ENCODE data around the gene LIN7B.
A peak's percentile ranks its signal among the peaks of the same experiment; 100 is the strongest.

LIN7B gene

DNA sequence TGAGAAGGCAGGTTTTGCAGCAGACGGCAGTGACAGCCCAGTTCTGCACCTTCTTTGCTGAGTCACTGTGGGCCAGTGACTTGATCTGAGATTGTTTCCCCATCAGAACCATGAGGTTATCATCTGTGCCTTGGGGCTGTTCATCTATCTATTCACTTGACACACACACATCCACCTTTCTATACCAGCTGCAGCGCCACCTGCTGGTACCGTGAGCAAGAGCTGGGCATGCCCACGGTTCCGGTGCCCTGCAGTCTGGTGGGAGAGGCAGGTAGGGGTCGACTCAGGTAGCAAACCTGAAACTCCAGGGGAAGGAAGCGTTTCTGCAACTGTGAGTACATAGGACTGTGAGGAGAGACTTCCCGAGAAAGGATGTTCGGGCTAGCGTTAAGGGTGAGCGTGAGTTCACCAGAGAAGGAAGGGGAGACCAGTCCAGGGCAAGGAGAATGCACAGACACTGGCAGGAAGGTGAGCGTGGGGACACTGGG, 7.5 kb upstream of the LIN7B start:
- DNase-seq (ENCODE audit: low spot score): peak; percentile 57
- in situ Hi-C loops (cut with MboI; ENCODE audit: low sequenced_read_pairs, unreplicated experiment): no loop called here
- TF ChIP-seq, protein P1, sequence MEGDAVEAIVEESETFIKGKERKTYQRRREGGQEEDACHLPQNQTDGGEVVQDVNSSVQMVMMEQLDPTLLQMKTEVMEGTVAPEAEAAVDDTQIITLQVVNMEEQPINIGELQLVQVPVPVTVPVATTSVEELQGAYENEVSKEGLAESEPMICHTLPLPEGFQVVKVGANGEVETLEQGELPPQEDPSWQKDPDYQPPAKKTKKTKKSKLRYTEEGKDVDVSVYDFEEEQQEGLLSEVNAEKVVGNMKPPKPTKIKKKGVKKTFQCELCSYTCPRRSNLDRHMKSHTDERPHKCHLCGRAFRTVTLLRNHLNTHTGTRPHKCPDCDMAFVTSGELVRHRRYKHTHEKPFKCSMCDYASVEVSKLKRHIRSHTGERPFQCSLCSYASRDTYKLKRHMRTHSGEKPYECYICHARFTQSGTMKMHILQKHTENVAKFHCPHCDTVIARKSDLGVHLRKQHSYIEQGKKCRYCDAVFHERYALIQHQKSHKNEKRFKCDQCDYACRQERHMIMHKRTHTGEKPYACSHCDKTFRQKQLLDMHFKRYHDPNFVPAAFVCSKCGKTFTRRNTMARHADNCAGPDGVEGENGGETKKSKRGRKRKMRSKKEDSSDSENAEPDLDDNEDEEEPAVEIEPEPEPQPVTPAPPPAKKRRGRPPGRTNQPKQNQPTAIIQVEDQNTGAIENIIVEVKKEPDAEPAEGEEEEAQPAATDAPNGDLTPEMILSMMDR (IDR thresholded peaks at IDR 0.05; ENCODE audit: borderline replicate concordance, control extremely low read depth, extremely low read depth, insufficient read depth, missing control alignments): peak; percentile 86

DNA sequence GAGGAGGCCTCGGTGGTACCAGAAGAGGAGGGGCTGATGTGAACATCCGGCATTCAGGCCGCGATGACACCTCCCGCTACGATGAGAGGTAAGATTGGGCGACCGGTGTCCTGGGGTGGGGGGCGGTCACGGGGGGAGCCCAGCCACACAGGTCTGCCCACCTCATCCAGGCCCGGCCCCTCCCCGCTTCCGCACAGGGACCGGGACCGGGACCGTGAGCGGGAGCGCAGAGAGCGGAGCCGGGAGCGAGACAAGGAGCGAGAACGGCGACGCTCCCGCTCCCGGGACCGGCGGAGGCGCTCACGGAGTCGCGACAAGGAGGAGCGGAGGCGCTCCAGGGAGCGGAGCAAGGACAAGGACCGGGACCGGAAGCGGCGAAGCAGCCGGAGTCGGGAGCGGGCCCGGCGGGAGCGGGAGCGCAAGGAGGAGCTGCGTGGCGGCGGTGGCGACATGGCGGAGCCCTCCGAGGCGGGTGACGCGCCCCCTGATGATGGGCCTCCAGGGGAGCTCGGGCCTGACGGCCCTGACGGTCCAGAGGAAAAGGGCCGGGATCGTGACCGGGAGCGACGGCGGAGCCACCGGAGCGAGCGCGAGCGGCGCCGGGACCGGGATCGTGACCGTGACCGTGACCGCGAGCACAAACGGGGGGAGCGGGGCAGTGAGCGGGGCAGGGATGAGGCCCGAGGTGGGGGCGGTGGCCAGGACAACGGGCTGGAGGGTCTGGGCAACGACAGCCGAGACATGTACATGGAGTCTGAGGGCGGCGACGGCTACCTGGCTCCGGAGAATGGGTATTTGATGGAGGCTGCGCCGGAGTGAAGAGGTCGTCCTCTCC, 6.3 kb upstream of the LIN7B start:
- DNase-seq (ENCODE audit: low spot score): no peak
- in situ Hi-C loops (cut with MboI; ENCODE audit: low sequenced_read_pairs, unreplicated experiment): no loop called here

GRCh38 chr19:49109051-49109450, 5.1 kb upstream of the LIN7B start:
- TF ChIP-seq, protein P1 (IDR thresholded peaks at IDR 0.05; ENCODE audit: borderline replicate concordance, control extremely low read depth, extremely low read depth, insufficient read depth, missing control alignments): no peak
- in situ Hi-C loops (cut with MboI; ENCODE audit: low sequenced_read_pairs, unreplicated experiment): no loop called here

More for the DNA sequence above, 6.3 kb upstream of the LIN7B start:
- TF ChIP-seq, protein P1 (IDR thresholded peaks at IDR 0.05; ENCODE audit: borderline replicate concordance, control extremely low read depth, extremely low read depth, insufficient read depth, missing control alignments): no peak

DNA sequence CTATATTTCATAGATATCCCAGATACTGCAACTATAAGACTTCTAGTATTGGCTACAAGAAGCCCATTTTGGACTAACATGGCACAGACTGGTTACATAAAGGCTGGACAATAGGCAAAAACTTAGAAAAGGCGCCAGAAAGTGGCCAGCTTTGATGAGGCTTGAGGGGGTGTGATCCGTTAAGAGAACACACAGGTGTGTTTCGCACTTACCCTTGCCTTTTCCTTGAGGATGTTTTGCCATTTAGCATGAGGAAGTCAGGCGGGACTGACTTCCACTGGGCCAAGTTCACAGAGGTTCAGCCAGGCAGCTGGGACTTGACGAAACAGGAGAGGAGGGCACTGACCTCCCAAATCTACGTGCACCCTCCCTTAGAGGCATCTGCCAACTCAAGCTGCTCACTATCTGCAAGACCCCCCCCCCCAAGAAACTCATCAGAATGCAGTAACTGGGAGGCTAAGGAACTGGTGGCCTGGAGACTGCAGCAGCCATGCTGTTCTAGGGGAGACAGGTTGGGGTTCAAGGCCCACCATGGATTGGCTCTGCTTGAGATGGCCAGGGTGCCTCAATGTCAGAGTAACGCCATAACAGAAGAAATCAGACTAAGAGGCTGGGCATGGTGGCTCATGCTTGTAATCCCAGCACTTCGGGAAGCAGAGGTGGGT, 4.5 kb upstream of the LIN7B start:
- in situ Hi-C loops (cut with MboI; ENCODE audit: low sequenced_read_pairs, unreplicated experiment): no loop called here
- no peak for DNase-seq (ENCODE audit: low spot score)
- TF ChIP-seq, protein P1 (IDR thresholded peaks at IDR 0.05; ENCODE audit: borderline replicate concordance, control extremely low read depth, extremely low read depth, insufficient read depth, missing control alignments): no peak

More at GRCh38 chr19:49109051-49109450, 5.1 kb upstream of the LIN7B start:
- no peak for DNase-seq (ENCODE audit: low spot score)

DNA sequence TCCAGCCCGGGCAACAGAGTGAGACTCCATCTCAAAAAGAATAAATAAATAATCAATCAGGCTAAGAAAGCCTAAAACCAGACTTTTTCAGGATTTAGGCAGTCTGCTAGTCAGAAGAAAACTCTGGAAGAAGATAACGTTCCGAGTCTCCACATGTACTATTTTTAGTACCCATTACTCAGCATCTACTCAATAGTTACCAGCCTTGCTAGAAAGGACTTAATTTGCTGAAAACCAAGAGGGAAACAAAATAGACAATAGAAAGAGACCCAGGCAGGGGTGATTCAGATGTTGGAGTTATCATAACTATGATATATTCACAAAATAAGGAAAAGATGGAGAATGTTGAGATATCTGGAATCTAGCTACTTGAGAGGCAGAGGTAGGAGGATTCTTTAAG, 3.6 kb upstream of the LIN7B start:
- TF ChIP-seq, protein P1 (IDR thresholded peaks at IDR 0.05; ENCODE audit: borderline replicate concordance, control extremely low read depth, extremely low read depth, insufficient read depth, missing control alignments): no peak
- in situ Hi-C loops (cut with MboI; ENCODE audit: low sequenced_read_pairs, unreplicated experiment): no loop called here
- DNase-seq (ENCODE audit: low spot score): no peak

GRCh38 chr19:49111218-49111998, 2.8 kb upstream of the LIN7B start:
- in situ Hi-C loops (cut with MboI; ENCODE audit: low sequenced_read_pairs, unreplicated experiment): no loop called here
- no peak for DNase-seq (ENCODE audit: low spot score)
- TF ChIP-seq, protein P1 (IDR thresholded peaks at IDR 0.05; ENCODE audit: borderline replicate concordance, control extremely low read depth, extremely low read depth, insufficient read depth, missing control alignments): no peak
